ENCODE results near the gene OR2V2.
"Not testable (repeated sequence)": the region's sequence is repeated elsewhere in the genome, so short reads cannot be mapped to it uniquely, and the experiment has no call there.

OR2V2 gene

GRCh38 chr5:181121675-181122561 lies 25.5 kb upstream of the OR2V2 start:
- Histone ChIP-seq H3K4me3 (ENCODE audit: low read length) (no peak overlapping the region), H3K27me3 (ENCODE audit: control insufficient read depth, insufficient read depth, low read length) (peaks cover 7% of the 10 kb centered on the region), H3K9ac (ENCODE audit: low read length) (no peak overlapping the region), H3K36me3 (ENCODE audit: control insufficient read depth, insufficient read depth, low read length) (no peaks in the 10 kb centered on the region), H3K27ac (ENCODE audit: low read depth, low read length) (no peak overlapping the region), H3K4me1 (ENCODE audit: control insufficient read depth, insufficient read depth, low read length) (no peaks in the 10 kb centered on the region)

DNA sequence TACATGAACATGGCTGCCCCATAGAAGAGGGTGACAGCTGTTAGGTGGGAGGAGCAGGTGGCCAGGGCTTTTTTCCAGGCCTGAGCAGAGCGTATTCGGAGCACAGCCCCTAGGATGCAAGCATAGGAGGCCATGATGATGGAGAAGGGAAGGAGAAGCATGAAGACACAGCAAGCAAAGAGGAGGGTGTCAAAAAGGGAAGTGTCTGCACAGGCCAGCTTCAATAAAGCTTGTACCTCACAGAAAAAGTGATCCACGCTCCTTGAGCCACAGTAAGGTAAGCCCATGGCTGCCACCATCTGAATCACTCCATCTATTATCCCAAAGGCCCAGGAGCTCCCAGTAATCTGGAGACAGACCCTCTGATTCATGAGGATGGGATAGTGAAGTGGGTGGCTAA lies 22.9 kb upstream of the OR2V2 start:
- Histone ChIP-seq H3K27ac (ENCODE audit: low read depth, low read length) (no peak overlapping the region), H3K4me1 (ENCODE audit: control insufficient read depth, insufficient read depth, low read length) (no peaks in the 10 kb centered on the region), H3K27me3 (ENCODE audit: control insufficient read depth, insufficient read depth, low read length) (peaks cover 7% of the 10 kb centered on the region), H3K4me3 (ENCODE audit: low read length) (no peak overlapping the region), H3K9ac (ENCODE audit: low read length) (no peak overlapping the region), H3K36me3 (ENCODE audit: control insufficient read depth, insufficient read depth, low read length) (no peaks in the 10 kb centered on the region)

GRCh38 chr5:181126841-181127240 lies 20.5 kb upstream of the OR2V2 start:
- peaks cover 2% of the 10 kb centered on the region for H3K27me3 ChIP-seq (ENCODE audit: control insufficient read depth, insufficient read depth, low read length)
- no peaks in the 10 kb centered on the region for H3K4me1 ChIP-seq (ENCODE audit: control insufficient read depth, insufficient read depth, low read length)
- no peak overlapping the region for H3K27ac ChIP-seq (ENCODE audit: low read depth, low read length)
- no peak overlapping the region for H3K9ac ChIP-seq (ENCODE audit: low read length)
- H3K36me3 ChIP-seq (ENCODE audit: control insufficient read depth, insufficient read depth, low read length): no peaks in the 10 kb centered on the region
- no peak overlapping the region for H3K4me3 ChIP-seq (ENCODE audit: low read length)

DNA sequence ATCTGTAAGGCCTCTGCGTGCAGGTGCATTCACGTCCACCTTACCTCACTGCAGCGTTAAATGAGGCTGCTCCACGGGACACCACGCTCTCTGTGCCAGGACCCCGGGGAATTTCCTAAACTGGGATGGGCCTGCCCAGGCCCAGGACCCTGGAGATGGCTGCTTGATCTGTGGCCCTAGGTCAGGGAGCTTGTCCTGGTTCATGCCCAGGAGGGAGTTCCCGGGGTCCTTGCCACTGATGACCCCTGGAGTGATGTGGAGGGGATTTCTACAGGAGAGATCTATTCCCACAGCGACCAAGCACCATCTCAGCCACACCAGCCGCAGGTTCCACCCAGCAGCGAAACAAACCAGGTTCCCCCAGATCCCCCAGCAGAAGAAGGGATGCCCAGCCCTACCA lies 19.9 kb upstream of the OR2V2 start:
- peaks cover 2% of the 10 kb centered on the region for H3K27me3 ChIP-seq (ENCODE audit: control insufficient read depth, insufficient read depth, low read length)

DNA sequence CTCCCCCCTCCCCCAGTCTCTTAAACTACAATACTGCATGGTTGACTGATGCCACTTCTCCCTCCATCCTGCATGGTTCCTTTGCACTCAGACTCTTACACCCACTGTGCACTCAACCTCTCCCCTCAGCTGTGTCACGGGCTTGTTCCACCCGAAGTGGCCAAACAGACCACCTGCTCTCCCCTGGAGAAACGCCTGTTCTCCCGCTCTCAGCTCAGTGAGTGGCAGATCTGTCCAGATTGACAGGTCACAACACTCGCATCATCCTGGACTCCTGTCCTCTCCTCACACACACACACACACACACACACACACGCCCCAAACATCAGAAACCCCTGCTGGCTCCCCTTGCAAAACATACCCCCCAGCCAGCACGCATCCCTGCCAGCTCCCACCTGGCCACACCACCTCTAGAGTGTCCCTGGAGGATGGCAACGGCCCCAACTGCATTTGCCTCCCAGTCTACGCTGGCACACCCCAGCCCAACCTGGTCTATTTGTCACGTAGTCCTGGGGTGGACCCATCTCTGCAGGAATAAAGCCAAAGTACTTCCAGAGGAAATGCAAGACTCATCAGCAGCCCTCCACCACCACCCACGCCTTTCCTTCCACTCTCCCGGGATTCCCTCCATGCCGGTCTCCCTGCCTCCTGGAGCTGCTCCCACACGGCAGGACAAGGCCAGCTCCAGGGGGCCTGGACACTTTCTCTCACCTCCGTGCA lies 19.3 kb upstream of the OR2V2 start:
- Histone ChIP-seq H3K27ac (ENCODE audit: low read depth, low read length) (no peak overlapping the region), H3K36me3 (ENCODE audit: control insufficient read depth, insufficient read depth, low read length) (no peaks in the 10 kb centered on the region), H3K4me1 (ENCODE audit: control insufficient read depth, insufficient read depth, low read length) (no peaks in the 10 kb centered on the region), H3K4me3 (ENCODE audit: low read length) (no peak overlapping the region), H3K27me3 (ENCODE audit: control insufficient read depth, insufficient read depth, low read length) (peaks cover 2% of the 10 kb centered on the region), H3K9ac (ENCODE audit: low read length) (no peak overlapping the region)

More for the DNA sequence above, 19.9 kb upstream of the OR2V2 start:
- Histone ChIP-seq H3K9ac (ENCODE audit: low read length) (no peak overlapping the region), H3K4me3 (ENCODE audit: low read length) (no peak overlapping the region), H3K4me1 (ENCODE audit: control insufficient read depth, insufficient read depth, low read length) (no peaks in the 10 kb centered on the region), H3K36me3 (ENCODE audit: control insufficient read depth, insufficient read depth, low read length) (no peaks in the 10 kb centered on the region), H3K27ac (ENCODE audit: low read depth, low read length) (no peak overlapping the region)

- no peaks in the 10 kb centered on the region for H3K4me1 ChIP-seq (ENCODE audit: control insufficient read depth, insufficient read depth, low read length)
- H3K36me3 ChIP-seq (ENCODE audit: control insufficient read depth, insufficient read depth, low read length): no peaks in the 10 kb centered on the region
- H3K4me3 ChIP-seq (ENCODE audit: low read length): no peak overlapping the region
- peaks cover 2% of the 10 kb centered on the region for H3K27me3 ChIP-seq (ENCODE audit: control insufficient read depth, insufficient read depth, low read length)
- no peak overlapping the region for H3K27ac ChIP-seq (ENCODE audit: low read depth, low read length)
- H3K9ac ChIP-seq (ENCODE audit: low read length): no peak overlapping the region
Observed at GRCh38 chr5:181129601-181130000, 17.8 kb upstream of the OR2V2 start.

GRCh38 chr5:181130081-181130480 lies 17.3 kb upstream of the OR2V2 start:
- H3K27ac ChIP-seq (ENCODE audit: low read depth, low read length); H3K27me3 ChIP-seq (ENCODE audit: control insufficient read depth, insufficient read depth, low read length); H3K9ac ChIP-seq (ENCODE audit: low read length); H3K4me1 ChIP-seq (ENCODE audit: control insufficient read depth, insufficient read depth, low read length); H3K36me3 ChIP-seq (ENCODE audit: control insufficient read depth, insufficient read depth, low read length); H3K4me3 ChIP-seq (ENCODE audit: low read length): not testable (repeated sequence)

DNA sequence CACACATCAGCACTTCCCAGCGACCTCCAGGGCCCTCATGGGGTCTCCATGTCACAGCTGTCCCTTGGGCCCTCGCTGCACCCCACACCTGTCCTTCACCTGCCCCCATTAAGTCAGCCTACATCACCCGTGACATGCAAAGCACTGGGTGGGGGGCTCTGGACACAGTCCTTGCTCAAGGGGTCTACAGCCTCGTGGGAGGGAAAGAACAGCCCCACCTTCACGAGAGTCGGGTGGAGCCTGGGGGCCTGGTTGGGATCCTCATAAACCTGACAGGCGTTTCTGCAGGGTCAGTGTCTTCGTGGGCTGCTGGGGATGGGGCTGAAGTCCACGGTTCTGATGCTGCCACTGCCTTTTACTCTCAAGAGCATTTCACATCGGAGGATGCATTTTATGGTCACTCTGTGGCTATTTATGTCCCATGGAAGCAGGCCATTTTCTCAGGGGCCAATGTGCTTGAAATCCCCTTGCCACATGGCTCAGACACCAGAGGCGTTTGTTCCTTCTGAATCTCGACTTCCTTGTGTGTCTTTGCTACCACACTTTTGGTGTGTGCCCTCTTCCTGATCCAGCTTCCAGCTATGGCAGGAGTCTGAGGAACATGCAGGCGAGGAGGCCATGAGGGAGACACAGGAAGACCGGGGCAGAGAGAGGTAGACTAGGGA lies 16.4 kb upstream of the OR2V2 start, which contains the start of gene OR2V1:
OR2V1 (minus strand) TSS at position 338 of the 665 bp plus-strand sequence. CDS start 5,865 bp downstream, outside the sequence.
- Histone ChIP-seq H3K9ac (ENCODE audit: low read length) (no peak within 1 kb of the TSS), H3K27me3 (ENCODE audit: control insufficient read depth, insufficient read depth, low read length) (peaks cover 2% of the 10 kb centered on the region), H3K27ac (ENCODE audit: low read depth, low read length) (no peak within 1 kb of the TSS)

DNA sequence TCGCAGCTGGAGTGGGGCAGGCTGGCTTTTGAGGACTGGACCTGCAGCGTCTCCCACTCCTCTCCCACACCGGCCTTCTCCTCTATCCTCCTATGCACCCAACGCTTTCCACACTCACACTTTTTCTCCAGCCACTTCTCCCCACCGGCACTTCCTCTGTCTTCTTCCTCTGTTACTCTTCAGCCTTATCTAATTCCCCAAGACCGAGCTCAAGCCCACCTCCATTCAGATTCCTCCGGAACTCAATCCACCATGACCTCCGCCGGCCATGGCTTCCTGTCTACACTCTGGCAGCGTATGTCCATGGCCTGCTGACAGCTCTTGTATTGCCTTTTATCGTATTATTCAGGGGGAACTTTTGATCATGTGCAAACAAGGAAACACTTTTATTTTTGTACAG lies 15.9 kb upstream of the OR2V2 start:
- Histone ChIP-seq H3K4me1 (ENCODE audit: control insufficient read depth, insufficient read depth, low read length) (no peaks in the 10 kb centered on the region), H3K4me3 (ENCODE audit: low read length) (no peak overlapping the region), H3K36me3 (ENCODE audit: control insufficient read depth, insufficient read depth, low read length) (no peaks in the 10 kb centered on the region), H3K27me3 (ENCODE audit: control insufficient read depth, insufficient read depth, low read length) (peaks cover 2% of the 10 kb centered on the region), H3K9ac (ENCODE audit: low read length) (no peak overlapping the region), H3K27ac (ENCODE audit: low read depth, low read length) (no peak overlapping the region)

More for the DNA sequence above, 16.4 kb upstream of the OR2V2 start, which contains the start of gene OR2V1:
- Histone ChIP-seq H3K4me1 (ENCODE audit: control insufficient read depth, insufficient read depth, low read length) (no peaks in the 10 kb centered on the region), H3K4me3 (ENCODE audit: low read length) (no peak within 1 kb of the TSS), H3K36me3 (ENCODE audit: control insufficient read depth, insufficient read depth, low read length) (no peaks in the 10 kb centered on the region)

DNA sequence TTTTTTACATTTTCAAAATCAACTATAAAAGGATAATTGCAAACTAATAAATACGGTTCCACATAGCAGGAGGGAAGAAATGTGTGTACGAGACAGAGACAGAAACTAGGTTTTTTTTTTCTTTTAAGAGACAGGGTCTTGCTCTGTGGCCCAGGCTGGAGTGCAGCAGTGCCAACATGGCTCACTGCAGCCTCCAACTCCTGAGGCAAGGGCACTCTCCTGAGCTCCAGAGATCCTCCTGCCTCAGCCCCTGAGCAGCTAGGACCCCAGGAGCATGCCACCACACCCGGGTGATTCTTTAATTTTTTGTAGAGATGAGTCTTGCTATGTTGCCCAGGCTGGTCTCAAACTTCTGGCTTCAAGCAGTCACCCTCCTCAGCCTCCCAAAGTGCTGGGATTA lies 14.3 kb upstream of the OR2V2 start:
- Histone ChIP-seq H3K4me3 (ENCODE audit: low read length) (no peak overlapping the region), H3K36me3 (ENCODE audit: control insufficient read depth, insufficient read depth, low read length) (no peaks in the 10 kb centered on the region), H3K9ac (ENCODE audit: low read length) (no peak overlapping the region), H3K27ac (ENCODE audit: low read depth, low read length) (no peak overlapping the region), H3K4me1 (ENCODE audit: control insufficient read depth, insufficient read depth, low read length) (no peaks in the 10 kb centered on the region), H3K27me3 (ENCODE audit: control insufficient read depth, insufficient read depth, low read length) (peaks cover 1% of the 10 kb centered on the region)

- Histone ChIP-seq H3K9ac (ENCODE audit: low read length) (no peak overlapping the region), H3K4me1 (ENCODE audit: control insufficient read depth, insufficient read depth, low read length) (no peaks in the 10 kb centered on the region), H3K4me3 (ENCODE audit: low read length) (no peak overlapping the region), H3K36me3 (ENCODE audit: control insufficient read depth, insufficient read depth, low read length) (no peaks in the 10 kb centered on the region), H3K27me3 (ENCODE audit: control insufficient read depth, insufficient read depth, low read length) (no peaks in the 10 kb centered on the region), H3K27ac (ENCODE audit: low read depth, low read length) (no peak overlapping the region)
Observed at GRCh38 chr5:181133610-181134231, 13.7 kb upstream of the OR2V2 start.

- H3K4me3 ChIP-seq (ENCODE audit: low read length): no peak overlapping the region
- no peaks in the 10 kb centered on the region for H3K27me3 ChIP-seq (ENCODE audit: control insufficient read depth, insufficient read depth, low read length)
- H3K27ac ChIP-seq (ENCODE audit: low read depth, low read length): no peak overlapping the region
- no peaks in the 10 kb centered on the region for H3K36me3 ChIP-seq (ENCODE audit: control insufficient read depth, insufficient read depth, low read length)
- H3K9ac ChIP-seq (ENCODE audit: low read length): no peak overlapping the region
- no peaks in the 10 kb centered on the region for H3K4me1 ChIP-seq (ENCODE audit: control insufficient read depth, insufficient read depth, low read length)
Observed at GRCh38 chr5:181134259-181134658, 13.1 kb upstream of the OR2V2 start.

Data from rectal smooth muscle tissue (tissue), 1 donor.